ENCODE measurements around the gene UBAP2.
"Not testable (repeated sequence)": the region's sequence is repeated elsewhere in the genome, so short reads cannot be mapped to it uniquely, and the experiment has no call there.

UBAP2 gene

GRCh38 chr9:33962468-33962867 is 86.2 kb downstream of the UBAP2 start:
- not testable (repeated sequence) for DNase-seq

GRCh38 chr9:33959725-33960124 is 89.0 kb downstream of the UBAP2 start:
- no peak for DNase-seq

GRCh38 chr9:33956544-33956943 is 92.1 kb downstream of the UBAP2 start:
- no peak for DNase-seq

GRCh38 chr9:33952066-33952465 is 96.6 kb downstream of the UBAP2 start:
- DNase-seq: no peak

- DNase-seq: no peak
Measured at GRCh38 chr9:33950371-33950770, 98.3 kb downstream of the UBAP2 start.

- no peak for DNase-seq
Measured at GRCh38 chr9:33946779-33947535, 101.7 kb downstream of the UBAP2 start.

GRCh38 chr9:33943389-33943788 is 105.3 kb downstream of the UBAP2 start:
- no peak for DNase-seq

- DNase-seq: no peak
Measured at GRCh38 chr9:33942471-33943083, 106.1 kb downstream of the UBAP2 start.

GRCh38 chr9:33939924-33940874 is 108.5 kb downstream of the UBAP2 start:
- no peak for DNase-seq

- DNase-seq: no peak
Measured at GRCh38 chr9:33934188-33934878, 114.4 kb downstream of the UBAP2 start.

GRCh38 chr9:33932078-33932807 is 116.4 kb downstream of the UBAP2 start:
- DNase-seq: no peak

- DNase-seq: no peak
Measured at GRCh38 chr9:33931326-33931725, 117.4 kb downstream of the UBAP2 start.

GRCh38 chr9:33927694-33928093 is 121.0 kb downstream of the UBAP2 start:
- no peak for DNase-seq

GRCh38 chr9:33926746-33927485 is 121.8 kb downstream of the UBAP2 start:
- no peak for DNase-seq

GRCh38 chr9:33924978-33925797 is 123.5 kb downstream of the UBAP2 start:
- DNase-seq: peak; percentile 52

- DNase-seq: no peak
Measured at GRCh38 chr9:33923998-33924701, 124.5 kb downstream of the UBAP2 start.

- no peak for DNase-seq
Measured at GRCh38 chr9:33923079-33923478, 125.6 kb downstream of the UBAP2 start.

- no peak for DNase-seq
Measured at GRCh38 chr9:33921967-33922895, 126.5 kb downstream of the UBAP2 start.
